ENCODE results near the gene NELL1.

NELL1 gene

GRCh38 chr11:21278840-21279239 is 609.5 kb downstream of the NELL1 start:
- H3K4me3 Mint-ChIP-seq, result no peak overlapping the region
- no peak overlapping the region for H3K27ac Mint-ChIP-seq
- peaks cover 12% of the 10 kb centered on the region for H3K9me3 Mint-ChIP-seq
- no peaks in the 10 kb centered on the region for H3K4me1 Mint-ChIP-seq
- no peak for DNase-seq
- peaks cover 9% of the 10 kb centered on the region for H3K27me3 Mint-ChIP-seq (ENCODE audit: low read depth, poor library complexity)
- H3K36me3 Mint-ChIP-seq (ENCODE audit: low read depth), result no peaks in the 10 kb centered on the region
- no peak for TF ChIP-seq CTCF (IDR thresholded peaks at IDR 0.05)

GRCh38 chr11:21285104-21285503 is 615.7 kb downstream of the NELL1 start:
- H3K4me3 Mint-ChIP-seq, result no peak overlapping the region
- H3K27ac Mint-ChIP-seq, result peak overlapping the region; percentile 74
- no peak for DNase-seq
- peaks cover 8% of the 10 kb centered on the region for H3K4me1 Mint-ChIP-seq
- H3K9me3 Mint-ChIP-seq, result no peaks in the 10 kb centered on the region
- no peaks in the 10 kb centered on the region for H3K36me3 Mint-ChIP-seq (ENCODE audit: low read depth)
- TF ChIP-seq CTCF (IDR thresholded peaks at IDR 0.05), result no peak
- peaks cover 4% of the 10 kb centered on the region for H3K27me3 Mint-ChIP-seq (ENCODE audit: low read depth, poor library complexity)

GRCh38 chr11:21289686-21290085 is 620.3 kb downstream of the NELL1 start:
- no peak for TF ChIP-seq CTCF (IDR thresholded peaks at IDR 0.05)
- Mint-ChIP-seq H3K27ac (no peak overlapping the region), H3K9me3 (peaks cover 18% of the 10 kb centered on the region), H3K36me3 (ENCODE audit: low read depth) (no peaks in the 10 kb centered on the region), H3K27me3 (ENCODE audit: low read depth, poor library complexity) (peaks cover 3% of the 10 kb centered on the region), H3K4me1 (peaks cover 8% of the 10 kb centered on the region), H3K4me3 (no peak overlapping the region)
- no peak for DNase-seq

GRCh38 chr11:21295508-21295907 is 626.1 kb downstream of the NELL1 start:
- Mint-ChIP-seq H3K9me3 (peaks cover 17% of the 10 kb centered on the region), H3K27ac (no peak overlapping the region), H3K4me3 (no peak overlapping the region), H3K4me1 (no peaks in the 10 kb centered on the region), H3K27me3 (ENCODE audit: low read depth, poor library complexity) (peaks cover 3% of the 10 kb centered on the region), H3K36me3 (ENCODE audit: low read depth) (no peaks in the 10 kb centered on the region)
- no peak for DNase-seq
- TF ChIP-seq CTCF (IDR thresholded peaks at IDR 0.05), result no peak

- H3K4me1 Mint-ChIP-seq, result no peaks in the 10 kb centered on the region
- no peaks in the 10 kb centered on the region for H3K27me3 Mint-ChIP-seq (ENCODE audit: low read depth, poor library complexity)
- no peak for DNase-seq
- no peaks in the 10 kb centered on the region for H3K36me3 Mint-ChIP-seq (ENCODE audit: low read depth)
- peaks cover 3% of the 10 kb centered on the region for H3K9me3 Mint-ChIP-seq
- no peak overlapping the region for H3K4me3 Mint-ChIP-seq
- no peak for TF ChIP-seq CTCF (IDR thresholded peaks at IDR 0.05)
- H3K27ac Mint-ChIP-seq, result no peak overlapping the region
These were observed 632.6 kb downstream of the NELL1 start for GRCh38 chr11:21301981-21302380.

- H3K27ac Mint-ChIP-seq, result no peak overlapping the region
- no peaks in the 10 kb centered on the region for H3K36me3 Mint-ChIP-seq (ENCODE audit: low read depth)
- peaks cover 3% of the 10 kb centered on the region for H3K9me3 Mint-ChIP-seq
- TF ChIP-seq CTCF (IDR thresholded peaks at IDR 0.05), result no peak
- DNase-seq, result no peak
- H3K4me1 Mint-ChIP-seq, result no peaks in the 10 kb centered on the region
- no peaks in the 10 kb centered on the region for H3K27me3 Mint-ChIP-seq (ENCODE audit: low read depth, poor library complexity)
- H3K4me3 Mint-ChIP-seq, result no peak overlapping the region
These were observed 637.5 kb downstream of the NELL1 start for GRCh38 chr11:21306739-21307358.
